Thyroid gland (tissue), 4 donors: ENCODE results near the gene IFI35. TPM values are rescaled to one million over a fixed set of nuclear protein-coding genes. Genes with fewer than 3 reads are reported as not detected.
"Not testable (repeated sequence)": the region's sequence is repeated elsewhere in the genome, so short reads cannot be mapped to it uniquely, and the experiment has no call there.

ENCODE experiments used
- DNase-seq, 2 donors: peaks; one replicate each; pipeline ENCODE4 v3.0.0-alpha.2; 2019
- H3K27ac ChIP-seq, 3 donors: fragments of 200-600 bp; sonication (generic); 1 replicate in 2 of 3; 2 replicates in 1 of 3; pipeline ENCODE4 v1.5.1; 2016 to 2019; ENCODE audit warnings: mild to moderate bottlenecking in 1 of 3, moderate library complexity in 1 of 3
- H3K27me3 ChIP-seq: fragments of 200-600 bp; sonication (generic); one replicate; pipeline ENCODE4 v1.5.1; 2019
- H3K36me3 ChIP-seq, 2 donors: fragments of 200-600 bp; sonication (generic); one replicate each; pipeline ENCODE4 v1.5.1; 2016 to 2019
- H3K4me1 ChIP-seq, 2 donors: fragments of 200-600 bp; sonication (generic); one replicate each; pipeline ENCODE4 v1.5.1; 2017 to 2019
- H3K4me3 ChIP-seq, 3 donors: fragments of 200-600 bp; sonication (generic); replicated peaks in 1 of 3; 1 replicate in 2 of 3; 2 replicates in 1 of 3; pipeline ENCODE4 v1.5.1; 2016; ENCODE audit warnings: mild to moderate bottlenecking in 1 of 3
- H3K9me3 ChIP-seq: fragments of 200-600 bp; sonication (generic); one replicate; pipeline ENCODE4 v1.5.1; 2017
- POLR2A ChIP-seq, 2 donors: fragments of 450-650 bp; IDR thresholded peaks; one replicate each; pipeline ENCODE4 v1.6.1; 2017; ENCODE audit warnings: antibody characterized with exemption in 2 of 2, mild to moderate bottlenecking in 2 of 2, moderate library complexity in 1 of 2
- WGBS, 2 donors: methylation state at CpG; one replicate each; pipeline ENCODE4 v1.1.5; 2017; 5-methylcytosine and 5-hydroxymethylcytosine counted together
- intact Hi-C: fragments of 100-400 bp; cut with DNase I; formaldehyde crosslinking; loops from one replicate; pipeline ENCODE4 v1.15.1; 2023
- total RNA-seq, 4 donors: library from RNA; depleted of rRNA; stranded (reverse); fragments of >200 nt; gene quantifications; one replicate each; pipeline ENCODE4 v1.2.3, GENCODE V29; 2016
- TF ChIP-seq, protein P1 (sequence below), 6 experiments: fragments of 200-600 bp in 3 of 6; fragments of 450-650 bp in 3 of 6; sonication (generic) in 3 of 6; IDR thresholded peaks; one replicate each; pipeline ENCODE4 v1.5.1; 2016 to 2019; ENCODE audit warnings: antibody characterized with exemption in 6 of 6, mild to moderate bottlenecking in 2 of 6, inconsistent platforms in 1 of 6, moderate library complexity in 1 of 6

Gene IFI35
- total RNA-seq, 4 donors from 2014 or later: 23.9 to 43.9 (median 35.8) TPM

- Histone ChIP-seq H3K4me3 (no peak overlapping the region), H3K27ac (no peak overlapping the region), H3K27me3 (no peaks in the 10 kb centered on the region), H3K4me1 (no peaks in the 10 kb centered on the region), H3K36me3 (peaks cover 49 to 60% of the 10 kb centered on the region in 2 donors), H3K9me3 (no peaks in the 10 kb centered on the region)
- TF ChIP-seq, protein P1, sequence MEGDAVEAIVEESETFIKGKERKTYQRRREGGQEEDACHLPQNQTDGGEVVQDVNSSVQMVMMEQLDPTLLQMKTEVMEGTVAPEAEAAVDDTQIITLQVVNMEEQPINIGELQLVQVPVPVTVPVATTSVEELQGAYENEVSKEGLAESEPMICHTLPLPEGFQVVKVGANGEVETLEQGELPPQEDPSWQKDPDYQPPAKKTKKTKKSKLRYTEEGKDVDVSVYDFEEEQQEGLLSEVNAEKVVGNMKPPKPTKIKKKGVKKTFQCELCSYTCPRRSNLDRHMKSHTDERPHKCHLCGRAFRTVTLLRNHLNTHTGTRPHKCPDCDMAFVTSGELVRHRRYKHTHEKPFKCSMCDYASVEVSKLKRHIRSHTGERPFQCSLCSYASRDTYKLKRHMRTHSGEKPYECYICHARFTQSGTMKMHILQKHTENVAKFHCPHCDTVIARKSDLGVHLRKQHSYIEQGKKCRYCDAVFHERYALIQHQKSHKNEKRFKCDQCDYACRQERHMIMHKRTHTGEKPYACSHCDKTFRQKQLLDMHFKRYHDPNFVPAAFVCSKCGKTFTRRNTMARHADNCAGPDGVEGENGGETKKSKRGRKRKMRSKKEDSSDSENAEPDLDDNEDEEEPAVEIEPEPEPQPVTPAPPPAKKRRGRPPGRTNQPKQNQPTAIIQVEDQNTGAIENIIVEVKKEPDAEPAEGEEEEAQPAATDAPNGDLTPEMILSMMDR (IDR thresholded peaks at IDR 0.05): no peak
- TF ChIP-seq POLR2A (IDR thresholded peaks at IDR 0.05): no peak
- DNase-seq: no peak
- intact Hi-C loops: no loop called here
- WGBS, 2 donors: 92 to 95% methylated on average over 6 of the region's 6 CpGs
Measured at GRCh38 chr17:42991471-42991870, 15.1 kb upstream of the IFI35 start.

GRCh38 chr17:42992872-42993271, 13.7 kb upstream of the IFI35 start:
- Histone ChIP-seq H3K9me3 (no peaks in the 10 kb centered on the region), H3K4me3 (no peak overlapping the region), H3K36me3 (peaks cover 39 to 52% of the 10 kb centered on the region in 2 donors), H3K27me3 (no peaks in the 10 kb centered on the region), H3K27ac (no peak overlapping the region), H3K4me1 (peaks cover 0 to 6% of the 10 kb centered on the region in 2 donors)
- intact Hi-C loops: no loop called here
- TF ChIP-seq, protein P1 (IDR thresholded peaks at IDR 0.05): no peak
- TF ChIP-seq POLR2A (IDR thresholded peaks at IDR 0.05): no peak
- DNase-seq: no peak
- WGBS, 2 donors: 84 to 94% methylated on average over 5 of the region's 5 CpGs

GRCh38 chr17:42993913-42994312, 12.7 kb upstream of the IFI35 start:
- 84 to 87% methylated on average over 10 of the region's 10 CpGs for WGBS, 2 donors

DNA sequence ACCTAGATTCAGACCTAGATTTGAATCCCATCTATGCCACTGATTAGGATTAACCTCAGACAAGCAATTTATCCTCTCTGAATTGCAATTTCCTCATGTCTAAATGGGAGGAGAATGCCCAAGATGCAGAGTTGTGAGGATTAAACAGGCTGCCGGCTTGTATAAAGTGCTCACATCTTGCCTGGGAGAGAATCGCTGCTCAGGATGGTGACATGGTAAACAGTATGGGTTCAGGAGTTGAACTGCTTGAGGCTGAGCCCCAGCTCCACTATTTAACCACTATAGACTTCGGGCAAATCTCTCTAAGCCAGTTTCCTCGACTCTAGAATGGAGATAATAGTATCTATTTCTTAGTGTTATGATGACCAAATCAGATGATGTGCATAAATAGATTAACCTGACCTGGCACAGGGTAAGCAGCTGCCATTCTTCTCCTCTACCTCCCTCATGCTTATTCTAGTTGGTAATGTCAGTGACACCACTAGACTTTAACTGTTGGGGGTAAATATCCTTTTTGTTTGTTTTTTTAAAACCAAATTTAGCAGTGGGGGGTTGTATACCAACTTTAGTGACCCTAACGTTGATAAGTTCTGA, 9.1 kb upstream of the IFI35 start:
- no peak for DNase-seq
- H3K36me3 ChIP-seq: peaks cover 24 to 35% of the 10 kb centered on the region in 2 donors
- TF ChIP-seq, protein P1 (IDR thresholded peaks at IDR 0.05): no peak
- no peak for TF ChIP-seq POLR2A (IDR thresholded peaks at IDR 0.05)
- WGBS, 2 donors: 22 to 26% methylated on average over 5 of the region's 5 CpGs
- intact Hi-C loops: no loop called here
- H3K27me3 ChIP-seq: no peaks in the 10 kb centered on the region
- no peak overlapping the region for H3K4me3 ChIP-seq
- H3K9me3 ChIP-seq: no peaks in the 10 kb centered on the region
- peak overlapping the region in 2 of 3 donors; percentile 13 to 59 for H3K27ac ChIP-seq
- H3K4me1 ChIP-seq: peaks cover 11 to 21% of the 10 kb centered on the region in 2 donors

More at GRCh38 chr17:42993913-42994312, 12.7 kb upstream of the IFI35 start:
- peaks cover 29 to 41% of the 10 kb centered on the region in 2 donors for H3K36me3 ChIP-seq
- DNase-seq, H3K27me3 ChIP-seq, H3K4me3 ChIP-seq, H3K4me1 ChIP-seq, H3K27ac ChIP-seq, intact Hi-C loops, H3K9me3 ChIP-seq: not testable (repeated sequence)

DNA sequence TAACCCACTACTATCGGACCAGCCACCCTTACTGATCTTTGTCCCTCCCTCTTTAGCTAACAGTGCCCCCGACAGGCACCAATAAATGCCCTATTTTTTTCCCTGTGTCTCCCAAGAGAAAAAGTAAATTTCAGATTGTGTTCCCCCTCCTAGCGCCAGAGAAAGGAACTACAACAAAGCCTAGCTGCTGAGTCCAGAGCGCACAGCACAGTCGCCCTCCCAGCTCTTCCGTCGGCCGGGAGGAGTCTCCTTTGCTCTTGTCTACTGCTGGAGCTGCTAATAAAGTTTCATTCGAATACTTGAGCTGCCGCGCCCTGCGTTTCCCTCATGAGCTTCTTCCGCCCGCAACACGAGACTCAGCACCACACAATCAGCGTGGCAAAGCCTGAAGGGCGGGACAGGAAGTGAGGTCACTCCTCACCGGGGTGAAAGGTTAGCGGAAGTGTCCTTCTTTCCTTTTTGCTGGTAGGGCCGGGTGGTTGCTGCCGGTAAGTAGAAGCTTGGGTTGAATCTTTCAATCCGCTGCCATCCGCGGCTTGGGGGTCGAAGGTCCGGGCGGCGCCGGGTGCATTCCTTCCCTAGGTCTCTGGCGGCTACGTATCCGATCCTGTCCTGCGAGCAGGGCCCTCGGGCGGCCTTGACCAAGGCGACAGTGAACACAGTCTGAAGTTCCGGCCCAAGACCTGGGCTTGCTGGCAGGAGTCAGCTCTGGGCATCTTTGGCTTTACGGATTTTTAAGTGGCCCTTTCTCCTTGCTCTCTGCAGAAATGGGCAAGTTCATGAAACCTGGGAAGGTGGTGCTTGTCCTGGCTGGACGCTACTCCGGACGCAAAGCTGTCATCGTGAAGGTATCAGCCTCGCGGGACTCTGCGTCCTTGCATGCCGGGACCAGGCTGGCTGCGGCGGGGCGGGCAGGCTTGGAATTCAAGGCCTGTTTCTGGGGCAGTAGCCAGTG, 8.3 kb upstream of the IFI35 start, which contains the start of gene RPL27:
RPL27 (plus strand) TSS at position 436 of the 955 bp plus-strand sequence; CDS start at position 768, 332 bp downstream.
- Histone ChIP-seq H3K27ac (peak within 1 kb of the TSS; percentile 82 to 95 (median 92)), H3K9me3 (no peaks in the 10 kb centered on the region), H3K4me3 (peak within 1 kb of the TSS; percentile 63 to 80 (median 69)), H3K36me3 (peaks cover 32 to 35% of the 10 kb centered on the region in 2 donors), H3K27me3 (no peaks in the 10 kb centered on the region), H3K4me1 (peaks cover 11 to 21% of the 10 kb centered on the region in 2 donors)
- intact Hi-C loops: no loop called here
- 1% methylated on average over 38 of the region's 49 CpGs for WGBS, 2 donors
- TF ChIP-seq, protein P1 (IDR thresholded peaks at IDR 0.05): peak; percentile 92 to 95 (median 94)
- TF ChIP-seq POLR2A (IDR thresholded peaks at IDR 0.05): peak; percentile 34 to 89
- peak; percentile 99 for DNase-seq
